Superior temporal gyrus (tissue), 1 donor: ENCODE results near the gene UBE2K.
"Not testable (repeated sequence)": the region's sequence is repeated elsewhere in the genome, so short reads cannot be mapped to it uniquely, and the experiment has no call there.

Experiments used
- DNase-seq: peaks from one replicate; pipeline ENCODE4 v3.0.0-alpha.2; 2016; ENCODE audit errors: extremely low spot score

Gene UBE2K, protein sequence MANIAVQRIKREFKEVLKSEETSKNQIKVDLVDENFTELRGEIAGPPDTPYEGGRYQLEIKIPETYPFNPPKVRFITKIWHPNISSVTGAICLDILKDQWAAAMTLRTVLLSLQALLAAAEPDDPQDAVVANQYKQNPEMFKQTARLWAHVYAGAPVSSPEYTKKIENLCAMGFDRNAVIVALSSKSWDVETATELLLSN

DNA sequence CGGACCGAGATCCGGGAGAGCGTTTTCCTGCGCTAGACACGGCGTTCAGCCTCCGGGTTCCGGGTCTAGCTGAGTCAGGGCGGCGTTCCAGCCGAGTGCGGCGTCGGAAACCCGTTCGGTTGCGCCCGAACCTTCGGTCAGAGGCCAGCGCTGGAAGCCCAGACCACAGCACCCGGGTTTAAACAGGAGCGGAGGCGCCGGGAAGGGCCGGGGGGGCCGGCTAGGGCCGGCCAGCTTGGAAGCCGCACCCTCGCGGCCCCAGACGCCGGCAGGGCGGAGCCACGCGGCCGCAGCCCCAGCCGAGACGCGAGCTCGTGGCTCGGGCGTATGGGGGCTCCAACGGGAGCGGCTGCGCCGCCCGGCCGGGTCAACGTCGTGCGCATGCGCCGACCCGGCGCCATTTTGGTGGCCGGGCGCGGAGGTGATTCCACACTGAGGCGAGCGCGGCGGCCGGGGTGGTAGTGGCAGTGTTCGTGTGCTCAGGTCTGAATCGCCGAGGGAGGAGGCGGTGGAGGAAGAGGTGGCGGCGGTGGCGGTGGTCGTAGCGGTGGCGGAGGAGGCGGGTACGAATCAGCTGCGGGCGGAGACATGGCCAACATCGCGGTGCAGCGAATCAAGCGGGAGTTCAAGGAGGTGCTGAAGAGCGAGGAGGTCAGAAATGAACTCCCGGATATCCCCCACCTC is at the start of gene UBE2K:
Gene UBE2K (plus strand): TSS at position 397 of the 684 bp plus-strand sequence. CDS start 192 bp downstream, at position 589.
- DNase-seq: peak; percentile 83

DNA sequence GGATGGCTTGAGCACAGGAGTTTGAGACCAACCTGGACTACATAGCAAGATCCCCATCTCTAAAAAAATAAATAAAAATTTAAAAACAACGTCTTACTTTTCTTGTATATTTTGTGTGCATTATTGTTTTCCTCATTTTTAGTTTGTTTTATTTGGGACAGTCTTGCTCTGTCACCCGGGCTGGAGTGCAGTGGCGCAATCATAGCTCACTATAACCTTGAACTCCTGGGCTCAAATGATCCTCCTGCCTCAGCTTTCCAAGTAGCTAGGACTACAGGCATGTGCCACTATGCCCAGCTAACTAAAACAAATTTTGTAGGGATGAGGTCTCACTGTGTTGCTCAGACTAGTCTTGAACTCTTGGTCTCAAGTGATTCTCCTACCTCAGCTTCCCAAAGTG is 49.7 kb upstream of the UBE2K start:
- DNase-seq: no peak

DNA sequence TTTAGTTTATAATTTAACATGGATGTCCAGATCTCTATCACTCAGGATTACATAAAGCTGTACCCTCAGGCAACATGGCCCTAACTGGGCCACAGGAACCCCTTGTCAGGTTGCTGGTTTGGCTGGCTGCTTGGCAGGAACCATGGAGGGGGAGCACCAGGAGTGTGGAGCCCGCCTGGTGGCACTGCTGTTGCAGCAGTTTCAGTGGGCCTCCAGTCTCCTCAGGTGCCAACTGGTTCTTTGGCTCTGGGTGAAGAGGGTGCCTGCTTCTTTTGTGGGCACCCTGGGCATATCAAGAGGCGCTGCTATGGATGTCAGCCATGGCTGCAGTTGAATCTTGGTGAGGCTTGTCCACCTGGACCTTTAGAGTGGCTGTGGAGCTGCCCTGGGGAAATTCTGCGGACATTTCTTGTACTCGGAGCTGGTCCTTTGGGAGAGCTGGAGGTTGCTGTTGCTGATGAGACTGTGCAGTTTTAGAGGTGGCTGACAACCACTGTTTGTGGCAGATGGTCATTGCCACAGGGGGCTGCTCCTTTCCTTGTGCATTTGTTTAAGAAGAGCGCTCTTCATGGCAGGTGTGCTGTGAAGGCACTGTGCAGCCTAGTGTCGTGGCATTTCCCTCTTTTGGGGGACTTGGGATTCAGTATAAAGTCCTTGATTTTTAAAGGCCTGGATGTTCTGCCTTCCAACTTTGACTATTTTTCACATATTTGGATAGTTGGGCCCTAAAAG is 48.9 kb upstream of the UBE2K start:
- DNase-seq: no peak

DNA sequence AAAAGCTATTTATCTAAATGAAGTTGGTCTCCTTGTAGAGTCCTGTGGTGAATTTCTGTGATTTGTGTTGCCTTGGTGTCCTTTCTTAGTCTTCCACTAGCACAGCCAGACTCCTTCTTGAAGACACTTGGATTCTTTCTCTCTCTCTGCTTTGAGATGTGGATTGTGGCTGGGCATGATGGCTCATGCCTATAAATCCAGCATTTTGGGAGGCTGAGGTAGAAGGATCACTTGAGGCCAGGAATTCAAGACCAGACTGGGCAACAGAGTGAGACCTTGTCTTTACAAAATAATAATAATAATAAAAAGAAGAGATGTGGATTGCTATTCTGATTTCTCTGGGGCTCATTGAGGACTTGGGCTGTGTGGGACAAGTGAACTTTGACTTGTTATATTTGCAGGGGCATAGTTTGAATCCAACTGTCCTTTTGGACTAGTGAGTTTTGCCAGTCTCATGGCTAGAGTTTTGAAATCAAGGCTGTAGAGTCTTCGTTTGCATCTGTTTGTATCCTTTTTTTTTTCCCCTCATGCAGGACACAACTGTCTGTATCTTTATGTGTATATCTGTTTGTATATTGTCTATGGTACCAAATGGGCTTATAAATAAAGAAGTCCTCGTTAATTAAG is 48.2 kb upstream of the UBE2K start:
- DNase-seq: no peak

DNA sequence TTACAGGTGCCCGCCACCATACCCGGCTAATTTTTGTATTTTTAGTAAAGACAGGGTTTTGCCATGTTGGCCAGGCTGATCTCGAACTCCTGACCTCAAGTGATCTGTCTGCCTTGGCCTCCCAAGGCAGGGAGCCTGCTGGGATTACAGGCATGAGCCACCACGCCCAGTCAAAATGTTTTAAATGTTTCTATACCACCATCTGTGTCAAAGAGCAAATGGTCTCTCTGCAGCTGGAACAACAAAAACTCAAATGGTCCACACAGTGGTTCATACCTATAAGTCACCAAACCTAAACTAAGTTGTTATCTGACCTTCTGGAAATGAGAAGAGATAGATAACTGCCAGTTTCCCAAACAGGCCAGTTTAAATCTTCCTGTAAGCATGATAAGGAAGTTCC is 46.4 kb upstream of the UBE2K start:
- DNase-seq: not testable (repeated sequence)

DNA sequence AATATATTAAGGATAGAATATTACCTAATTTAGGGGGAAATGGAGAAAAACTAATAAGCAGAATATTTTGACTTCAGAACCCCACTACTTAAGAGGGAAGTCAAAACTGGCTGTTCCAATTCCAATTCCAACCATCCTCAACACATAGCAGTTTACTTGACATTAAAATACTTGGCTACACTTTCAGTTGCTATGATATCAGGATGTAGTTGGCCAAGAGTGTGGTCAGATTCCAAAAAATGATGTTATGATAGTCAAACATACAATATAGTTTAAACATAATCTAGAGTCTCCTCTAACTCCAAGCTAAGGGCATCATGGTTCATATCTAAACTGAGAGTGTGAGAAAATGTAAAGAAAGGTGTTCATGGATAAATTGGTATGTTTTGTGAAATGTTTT is 42.7 kb upstream of the UBE2K start:
- no peak for DNase-seq

DNA sequence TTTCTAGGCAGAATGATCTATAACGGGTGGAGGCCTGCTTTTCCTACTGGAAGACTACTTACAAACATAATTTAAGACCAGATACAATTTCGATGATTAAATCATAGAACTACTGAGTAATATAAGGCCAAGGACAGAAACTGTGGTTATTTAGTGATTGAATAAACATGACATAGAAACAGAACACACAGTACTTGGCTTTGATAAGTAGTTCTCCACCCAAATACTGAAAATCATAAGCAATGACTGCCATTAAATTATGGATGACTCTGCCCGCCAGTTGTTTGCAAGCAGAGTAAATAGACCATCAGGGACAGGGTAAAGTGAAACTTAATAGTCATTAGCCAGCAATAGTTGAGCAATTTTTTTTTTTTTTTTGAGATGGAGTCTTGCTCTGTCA is 42.1 kb upstream of the UBE2K start:
- DNase-seq: no peak

DNA sequence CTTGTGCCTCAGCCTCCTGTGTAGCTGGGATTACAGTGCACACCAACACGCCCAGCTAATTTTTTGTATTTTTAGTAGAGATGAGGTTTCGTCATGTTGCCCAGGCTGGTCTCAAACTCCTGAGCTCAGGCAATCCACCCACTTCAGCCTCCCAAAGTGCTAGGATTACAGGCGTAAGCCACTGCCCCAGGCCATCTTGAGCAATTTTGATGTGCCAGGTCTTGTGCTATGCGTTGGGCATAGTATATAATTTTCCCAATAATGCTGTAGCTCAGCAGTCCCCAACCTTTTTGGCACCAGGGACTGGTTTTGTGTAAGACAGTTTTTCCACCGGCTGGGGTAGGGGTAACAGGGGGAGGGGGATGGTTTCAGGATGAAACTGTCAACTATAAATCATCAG is 41.3 kb upstream of the UBE2K start:
- not testable (repeated sequence) for DNase-seq

DNA sequence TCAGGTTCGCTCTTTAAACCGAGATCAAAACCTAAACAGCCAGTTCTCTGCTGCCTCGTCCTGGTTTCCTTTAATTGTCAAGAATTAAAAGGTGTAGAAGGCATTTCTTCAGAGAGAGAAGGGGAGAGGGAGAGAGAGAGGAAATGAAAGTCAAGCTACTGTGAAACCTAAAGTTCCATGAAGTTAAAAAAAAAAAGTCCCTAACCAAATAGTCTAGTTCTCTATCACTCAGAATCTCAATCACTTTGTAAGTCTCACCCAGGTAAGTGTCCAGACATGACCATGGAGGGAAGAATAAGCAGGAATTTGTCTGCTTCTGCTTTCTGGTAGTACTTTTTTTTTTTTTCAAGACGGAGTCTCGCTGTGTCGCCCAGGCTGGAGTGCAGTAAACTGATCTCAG is 40.5 kb upstream of the UBE2K start:
- no peak for DNase-seq

DNA sequence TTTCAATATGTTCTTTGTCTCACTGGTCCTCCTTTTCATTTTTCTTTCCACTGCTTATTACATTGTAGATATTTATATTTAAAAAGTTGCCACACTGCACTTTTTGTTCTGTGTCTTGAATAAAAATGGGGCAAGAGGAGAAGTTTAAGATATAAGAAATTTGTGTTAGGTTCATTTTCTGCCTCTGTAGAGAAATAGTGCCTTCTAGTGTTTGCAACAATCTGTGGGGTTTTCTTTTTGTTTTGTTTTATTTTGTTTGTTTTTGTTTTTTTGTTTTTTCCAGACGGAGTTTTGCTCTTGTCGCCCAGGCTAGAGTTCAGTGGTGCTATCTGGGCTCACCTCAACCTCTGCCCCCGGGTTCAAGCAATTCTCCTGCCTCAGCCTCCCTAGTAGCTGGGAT is 39.2 kb upstream of the UBE2K start:
- no peak for DNase-seq

DNA sequence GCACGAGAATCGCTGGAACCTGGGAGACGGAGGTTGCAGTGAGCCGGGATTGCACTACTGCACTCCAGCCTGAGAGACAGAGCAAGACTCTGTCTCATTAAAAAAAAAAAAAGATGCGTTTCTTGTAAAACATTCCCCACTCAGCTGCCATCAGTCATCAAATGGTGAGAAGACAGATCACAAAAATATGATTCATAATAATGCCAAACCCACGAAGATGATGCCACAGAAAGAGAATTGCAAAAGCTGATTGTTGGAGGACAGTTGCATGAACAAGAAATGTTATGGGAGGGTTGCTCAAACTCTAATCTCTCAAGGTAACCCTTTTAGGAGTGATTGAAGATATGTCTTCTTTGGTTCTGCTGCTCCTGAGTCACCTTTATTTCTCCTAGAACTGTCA is 37.9 kb upstream of the UBE2K start:
- no peak for DNase-seq

DNA sequence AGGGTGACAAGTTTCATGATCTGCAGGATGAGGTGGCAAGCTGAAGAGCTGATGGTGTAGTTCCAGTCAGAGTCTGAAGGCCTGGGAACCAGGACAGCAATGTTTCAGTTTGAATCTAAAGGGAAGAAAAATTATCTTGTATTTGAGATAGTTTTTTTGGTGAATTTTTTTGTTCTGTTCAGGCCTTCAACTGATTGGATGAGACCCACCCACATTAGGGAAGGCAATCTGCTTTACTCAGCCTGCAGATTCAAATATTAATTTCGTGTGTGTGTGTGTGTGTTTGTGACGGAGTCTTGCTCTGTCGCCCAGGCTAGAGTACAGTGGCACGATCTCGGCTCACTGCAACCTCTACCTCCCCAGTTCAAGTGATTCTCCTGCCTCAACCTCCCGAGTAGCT is 37.2 kb upstream of the UBE2K start:
- no peak for DNase-seq

DNA sequence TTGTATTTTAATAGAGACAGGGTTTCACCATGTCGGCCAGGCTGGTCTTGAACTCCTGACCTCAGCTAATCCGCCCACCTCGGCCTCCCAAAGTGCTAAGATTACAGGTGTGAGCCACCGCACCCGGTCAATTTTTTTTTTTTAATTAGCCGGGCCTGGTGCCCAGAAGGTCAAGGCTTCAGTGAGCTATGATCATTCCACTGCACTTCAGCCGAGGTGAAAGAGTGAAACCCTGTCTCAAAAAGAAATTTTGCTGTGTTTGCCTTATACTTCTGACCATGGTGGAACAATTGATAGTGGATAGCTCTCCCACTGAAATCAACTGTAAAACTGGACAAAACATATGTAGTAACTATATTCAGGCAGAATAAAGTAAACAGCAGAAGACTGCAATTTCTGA is 35.3 kb upstream of the UBE2K start:
- no peak for DNase-seq

DNA sequence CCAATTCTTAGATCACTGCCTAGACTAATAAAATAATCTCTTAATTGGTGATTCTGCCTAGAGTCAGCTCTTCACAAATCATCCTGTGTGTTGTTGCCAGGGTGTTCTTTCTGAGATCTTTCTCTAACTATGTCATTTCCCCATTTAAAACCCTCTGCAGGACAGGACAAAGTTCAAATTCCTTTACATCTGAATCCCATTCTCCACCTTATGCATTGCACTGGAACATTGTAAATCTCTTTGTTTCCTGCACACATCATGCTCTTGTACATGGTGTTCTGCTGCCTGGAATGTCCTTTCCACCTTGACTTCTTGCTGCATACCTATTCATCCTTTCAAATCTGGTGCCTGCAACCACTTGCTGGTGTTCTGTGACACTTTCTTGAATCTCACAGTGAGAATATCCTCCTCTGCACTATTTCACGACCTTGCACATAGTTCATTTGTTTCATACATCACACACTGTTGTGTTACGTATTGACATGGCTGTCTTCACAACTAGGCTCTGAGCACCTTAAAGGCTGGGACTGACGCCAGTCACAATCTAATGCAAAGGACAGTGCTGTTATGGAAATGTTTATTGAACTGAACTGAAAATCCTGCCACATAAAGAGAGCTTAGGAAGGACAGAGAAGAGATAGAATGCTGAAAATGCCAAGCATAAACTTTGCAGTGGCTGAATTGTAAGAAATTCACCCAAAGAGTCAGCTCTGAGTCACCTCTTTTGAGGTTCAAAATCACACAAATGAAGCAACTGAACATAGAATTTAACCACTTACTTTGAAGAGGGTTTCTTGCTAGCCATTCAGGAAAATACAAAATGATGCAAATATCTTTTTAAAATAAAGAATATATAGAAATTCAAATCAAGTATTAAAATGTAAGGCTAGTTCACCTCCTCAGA is 32.9 kb upstream of the UBE2K start:
- no peak for DNase-seq

DNA sequence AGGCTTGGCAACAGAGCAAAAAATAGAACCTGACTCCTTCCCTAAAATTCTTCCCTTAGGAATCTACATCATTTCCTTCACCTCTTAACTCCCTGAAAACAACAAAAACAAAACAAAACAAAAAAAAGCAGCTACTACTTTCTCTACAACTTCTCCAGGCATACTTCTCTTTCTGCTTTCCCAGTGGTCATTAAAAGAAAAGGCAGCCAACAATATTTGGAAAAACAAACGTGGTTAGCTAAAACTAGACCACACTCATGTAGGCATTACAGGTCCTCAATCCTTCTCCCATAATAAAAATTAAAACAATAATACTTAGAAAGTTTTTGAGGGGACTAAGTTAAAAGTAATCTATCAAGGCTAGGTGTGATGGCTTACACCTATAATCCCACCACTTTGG is 30.2 kb upstream of the UBE2K start:
- DNase-seq: no peak

DNA sequence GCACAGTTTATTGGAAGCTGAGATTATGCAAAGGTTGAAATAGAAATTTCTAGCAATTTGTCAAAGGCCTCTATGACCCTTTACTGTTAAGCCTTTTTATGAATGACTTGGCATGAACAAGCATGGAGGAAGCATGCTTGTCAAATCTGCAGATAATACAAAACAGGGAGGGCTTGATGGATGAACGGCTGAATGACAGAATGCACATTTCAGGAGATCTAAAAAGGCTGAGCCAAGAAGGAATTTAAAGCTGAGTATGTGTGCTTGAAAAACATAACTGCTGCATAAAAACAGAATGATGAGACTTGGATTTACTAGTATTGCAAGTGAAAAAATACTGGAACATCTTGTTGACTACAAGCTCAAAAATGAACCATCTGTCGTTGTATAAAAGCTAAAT is 29.0 kb upstream of the UBE2K start:
- DNase-seq: no peak

DNA sequence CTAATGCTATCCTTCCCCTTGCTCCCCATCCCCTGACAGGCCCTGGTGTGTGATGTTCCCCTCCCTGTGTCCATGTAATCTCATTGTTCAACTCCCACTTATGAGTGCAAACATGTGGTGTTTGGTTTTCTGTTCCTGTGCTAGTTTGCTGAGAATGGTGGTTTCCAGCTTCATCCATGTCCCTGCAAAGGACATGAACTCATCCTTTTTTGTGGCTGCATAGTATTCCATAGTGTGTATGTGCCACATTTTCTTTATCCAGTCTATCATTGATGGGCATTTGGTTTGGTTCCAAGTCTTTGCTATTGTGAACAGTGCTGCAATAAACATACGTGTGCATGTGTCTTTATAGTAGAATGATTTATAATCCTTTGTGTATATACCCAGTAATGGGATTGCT is 27.6 kb upstream of the UBE2K start:
- DNase-seq: not testable (repeated sequence)

DNA sequence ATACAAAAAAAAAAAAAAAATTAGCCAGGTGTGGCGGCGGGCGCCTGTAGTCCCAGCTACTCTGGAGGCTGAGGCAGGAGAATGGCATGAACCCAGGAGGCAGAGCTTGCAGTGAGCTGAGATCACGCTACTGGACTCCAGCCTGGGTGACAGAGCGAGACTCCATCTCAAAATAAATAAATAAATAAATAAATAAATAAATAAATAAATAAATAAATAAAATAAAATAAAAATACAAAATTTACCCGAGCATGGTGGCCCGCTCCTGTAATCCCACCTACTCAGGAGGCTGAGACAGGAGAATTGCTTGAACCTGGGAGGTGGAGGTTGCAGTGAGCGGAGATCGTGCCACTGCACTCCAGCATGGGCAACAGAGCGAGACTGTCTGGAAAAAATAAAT is 22.3 kb upstream of the UBE2K start:
- not testable (repeated sequence) for DNase-seq

DNA sequence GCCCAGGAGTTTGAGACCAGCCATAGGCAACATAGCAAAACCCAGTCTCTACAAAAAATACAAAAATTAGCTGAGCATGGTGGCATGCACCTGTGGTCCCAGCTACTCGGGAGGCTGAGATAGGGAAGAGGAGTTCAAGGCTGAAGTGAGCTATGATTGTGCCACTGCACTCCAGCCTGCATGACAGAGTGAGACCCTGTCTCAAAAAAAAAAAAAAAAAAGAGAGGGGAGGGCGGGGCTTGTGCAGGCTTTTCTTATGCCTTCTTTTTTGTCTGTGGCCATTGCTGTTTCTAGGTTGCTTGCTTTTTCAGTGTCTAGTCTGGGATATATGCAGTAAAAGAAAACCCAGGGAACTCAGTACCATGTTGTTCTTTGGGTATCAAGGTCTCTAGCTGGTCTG is 16.9 kb upstream of the UBE2K start:
- DNase-seq: not testable (repeated sequence)

DNA sequence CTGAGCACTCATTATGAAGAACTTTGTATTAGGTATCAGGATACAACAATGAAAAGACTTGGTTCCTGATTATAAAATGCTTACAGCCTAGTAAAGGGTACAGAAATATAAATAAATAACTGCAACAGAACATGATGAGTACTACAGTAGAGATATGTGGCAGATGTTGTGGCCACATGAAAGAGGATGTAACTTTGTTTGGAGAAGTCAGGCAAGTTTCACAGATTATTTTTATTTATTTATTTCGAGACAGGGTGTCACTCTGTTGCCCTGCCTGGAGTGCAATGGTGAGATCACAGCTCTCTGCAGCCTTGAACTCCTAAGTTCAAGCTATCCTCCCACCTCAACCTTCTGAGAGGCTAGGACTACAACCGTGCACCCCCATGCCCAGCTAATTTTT is 15.8 kb upstream of the UBE2K start:
- DNase-seq: no peak

DNA sequence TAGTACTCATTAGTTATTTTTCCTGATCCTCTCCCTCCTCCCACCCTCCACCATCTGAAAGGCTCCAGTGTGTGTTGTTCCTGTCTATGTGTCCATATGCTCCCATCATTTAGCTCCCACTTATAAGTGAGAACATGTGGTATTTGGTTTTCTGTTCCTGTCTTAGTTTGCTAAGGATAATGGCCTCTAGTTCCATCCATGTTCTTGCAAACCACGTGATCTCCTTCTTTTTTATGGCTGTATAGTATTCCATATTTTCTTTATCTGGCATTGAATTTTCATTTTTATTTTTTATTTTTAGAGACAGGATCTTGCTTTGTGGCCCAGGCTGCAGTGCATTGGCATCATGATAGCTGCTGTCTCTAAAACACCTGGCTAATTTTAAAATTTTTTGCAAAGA is 11.9 kb upstream of the UBE2K start:
- DNase-seq: no peak

DNA sequence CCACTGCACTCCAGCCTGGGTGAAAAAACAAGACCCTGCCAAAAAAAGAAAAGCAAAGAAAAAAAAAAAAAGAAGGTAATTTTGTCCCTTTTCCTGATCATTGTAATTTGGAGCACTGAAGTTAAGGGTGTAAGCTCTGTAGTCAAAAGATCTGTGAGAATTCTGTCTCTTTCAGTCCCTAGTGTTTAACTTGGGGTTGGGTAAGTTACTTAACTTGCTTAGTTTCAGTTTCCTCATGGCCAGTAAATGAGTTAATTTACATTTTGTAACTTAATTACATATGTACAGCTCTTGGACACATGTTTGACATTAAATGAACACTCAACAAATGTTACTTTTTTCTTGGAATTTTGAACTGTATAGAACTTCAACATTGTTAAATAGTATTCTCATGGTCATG is 10.9 kb upstream of the UBE2K start:
- DNase-seq: no peak
